Measurements from ENCODE around the gene CYP4F12. TPM values are rescaled to one million over a fixed set of nuclear protein-coding genes. Genes with fewer than 3 reads are reported as not detected.
A peak's percentile ranks its signal among the peaks of the same experiment; 100 is the strongest.

CYP4F12 gene
- total RNA-seq, 2 experiments from 2014 or later, result 0.09 TPM; not detected in 1

DNA sequence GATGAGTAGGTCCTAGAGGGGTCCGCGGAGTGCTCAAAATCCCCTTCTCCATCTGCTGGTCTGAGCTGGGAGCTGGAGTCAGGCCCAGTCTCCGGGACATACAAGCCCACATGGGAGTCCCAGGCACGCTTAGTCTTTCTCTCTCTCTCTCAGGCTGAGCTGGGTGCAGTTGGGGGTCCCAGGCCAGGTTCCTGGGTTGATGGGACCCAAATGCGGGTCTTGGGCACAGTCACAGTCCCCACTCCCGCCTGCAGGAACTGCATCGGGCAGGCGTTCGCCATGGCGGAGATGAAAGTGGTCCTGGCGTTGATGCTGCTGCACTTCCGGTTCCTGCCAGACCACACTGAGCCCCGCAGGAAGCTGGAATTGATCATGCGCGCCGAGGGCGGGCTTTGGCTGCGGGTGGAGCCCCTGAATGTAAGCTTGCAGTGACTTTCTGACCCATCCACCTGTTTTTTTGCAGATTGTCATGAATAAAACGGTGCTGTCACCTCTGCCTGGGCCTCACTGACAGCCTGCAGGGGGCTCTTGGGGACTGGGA, 23.8 kb downstream of the CYP4F12 start:
- Histone ChIP-seq H2AFZ (ENCODE audit: low read length) (peak overlapping the region; percentile 45), H3K9me3 (ENCODE audit: low read length) (no peaks in the 10 kb centered on the region), H3K4me2 (ENCODE audit: low read length) (no peak overlapping the region), H3K27ac (ENCODE audit: low read depth, low read length, poor library complexity, severe bottlenecking) (no peak overlapping the region), H3K4me1 (ENCODE audit: insufficient read depth, low read length, poor library complexity, severe bottlenecking) (peaks cover 3% of the 10 kb centered on the region), H3K9me2 (ENCODE audit: insufficient read depth, low read length) (no peaks in the 10 kb centered on the region), H3K36me3 (ENCODE audit: insufficient read depth, low read length) (no peaks in the 10 kb centered on the region), H3K79me2 (ENCODE audit: insufficient read depth, low read depth, low read length) (no peaks in the 10 kb centered on the region), H3K4me3 (ENCODE audit: low read depth, low read length, poor library complexity, severe bottlenecking) (no peak overlapping the region), H4K20me1 (ENCODE audit: insufficient read depth, low read length) (no peaks in the 10 kb centered on the region)
- POLR2A ChIA-PET, result no interaction called here
- DNase-seq (ENCODE audit: low spot score), result peak; percentile 48
- intact Hi-C loops (cut with micrococcal nuclease; ENCODE audit: unreplicated experiment), result no loop called here
- CTCF ChIA-PET (ENCODE audit: unreplicated experiment), result no interaction called here
- no TSS peak for BruUV-seq (replicated peaks)
- TF ChIP-seq, protein P1, sequence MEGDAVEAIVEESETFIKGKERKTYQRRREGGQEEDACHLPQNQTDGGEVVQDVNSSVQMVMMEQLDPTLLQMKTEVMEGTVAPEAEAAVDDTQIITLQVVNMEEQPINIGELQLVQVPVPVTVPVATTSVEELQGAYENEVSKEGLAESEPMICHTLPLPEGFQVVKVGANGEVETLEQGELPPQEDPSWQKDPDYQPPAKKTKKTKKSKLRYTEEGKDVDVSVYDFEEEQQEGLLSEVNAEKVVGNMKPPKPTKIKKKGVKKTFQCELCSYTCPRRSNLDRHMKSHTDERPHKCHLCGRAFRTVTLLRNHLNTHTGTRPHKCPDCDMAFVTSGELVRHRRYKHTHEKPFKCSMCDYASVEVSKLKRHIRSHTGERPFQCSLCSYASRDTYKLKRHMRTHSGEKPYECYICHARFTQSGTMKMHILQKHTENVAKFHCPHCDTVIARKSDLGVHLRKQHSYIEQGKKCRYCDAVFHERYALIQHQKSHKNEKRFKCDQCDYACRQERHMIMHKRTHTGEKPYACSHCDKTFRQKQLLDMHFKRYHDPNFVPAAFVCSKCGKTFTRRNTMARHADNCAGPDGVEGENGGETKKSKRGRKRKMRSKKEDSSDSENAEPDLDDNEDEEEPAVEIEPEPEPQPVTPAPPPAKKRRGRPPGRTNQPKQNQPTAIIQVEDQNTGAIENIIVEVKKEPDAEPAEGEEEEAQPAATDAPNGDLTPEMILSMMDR (conservative IDR thresholded peaks at IDR 0.05; ENCODE audit: low read length), result no peak
- TF ChIP-seq EZH2phosphoT487 (IDR thresholded peaks at IDR 0.05; ENCODE audit: borderline replicate concordance, low read depth, low read length), result no peak

DNA sequence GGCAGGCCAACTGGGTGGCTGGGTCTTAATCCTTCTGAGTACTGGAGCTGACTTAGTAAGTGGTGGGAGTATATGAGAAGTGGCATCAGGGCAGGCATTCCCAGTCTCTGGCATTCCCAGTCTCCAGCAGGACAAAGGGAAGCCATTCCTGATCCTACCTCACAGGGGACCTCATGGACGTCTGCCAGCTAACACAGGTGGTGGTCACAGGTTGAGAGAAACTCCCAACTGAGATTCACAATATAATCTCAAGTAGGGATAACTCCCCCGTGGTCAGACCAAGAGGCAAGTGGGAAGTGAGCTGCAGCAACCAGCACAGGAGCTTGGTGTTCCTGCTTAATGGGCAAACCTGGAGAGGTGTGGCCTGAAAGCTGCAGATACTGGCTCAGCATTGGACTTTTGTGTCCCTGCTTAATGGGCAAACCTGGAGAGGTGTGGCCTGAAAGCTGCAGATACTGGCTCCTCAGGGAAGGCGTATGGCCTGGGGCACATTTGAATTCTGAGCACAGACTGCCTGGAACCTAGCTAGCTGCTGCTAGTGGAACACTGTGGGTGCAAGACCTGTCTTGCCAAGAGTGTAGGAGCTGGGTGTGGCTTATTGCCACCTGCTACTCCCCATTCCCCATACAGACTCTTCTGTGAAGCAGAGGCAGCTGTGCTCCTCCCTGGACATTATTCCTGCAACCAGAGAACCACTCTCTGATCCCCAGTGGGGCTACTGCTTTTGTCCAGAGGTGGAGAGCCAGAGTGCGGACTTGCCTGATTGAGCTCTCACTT, 29.1 kb downstream of the CYP4F12 start:
- H3K9me2 ChIP-seq (ENCODE audit: insufficient read depth, low read length), result no peaks in the 10 kb centered on the region
- intact Hi-C loops (cut with micrococcal nuclease; ENCODE audit: unreplicated experiment), result no loop called here
- no peaks in the 10 kb centered on the region for H3K4me1 ChIP-seq (ENCODE audit: insufficient read depth, low read length, poor library complexity, severe bottlenecking)
- H3K9me3 ChIP-seq (ENCODE audit: low read length), result no peaks in the 10 kb centered on the region
- no peaks in the 10 kb centered on the region for H3K36me3 ChIP-seq (ENCODE audit: insufficient read depth, low read length)
- no peak overlapping the region for H3K27ac ChIP-seq (ENCODE audit: low read depth, low read length, poor library complexity, severe bottlenecking)
- no peak overlapping the region for H3K4me3 ChIP-seq (ENCODE audit: low read depth, low read length, poor library complexity, severe bottlenecking)
- H2AFZ ChIP-seq (ENCODE audit: low read length), result no peak overlapping the region
- no peak for TF ChIP-seq EZH2phosphoT487 (IDR thresholded peaks at IDR 0.05; ENCODE audit: borderline replicate concordance, low read depth, low read length)
- TF ChIP-seq, protein P1 (conservative IDR thresholded peaks at IDR 0.05; ENCODE audit: low read length), result no peak
- POLR2A ChIA-PET, result no interaction called here
- H4K20me1 ChIP-seq (ENCODE audit: insufficient read depth, low read length), result no peaks in the 10 kb centered on the region
- H3K79me2 ChIP-seq (ENCODE audit: insufficient read depth, low read depth, low read length), result no peaks in the 10 kb centered on the region
- H3K4me2 ChIP-seq (ENCODE audit: low read length), result no peak overlapping the region
- no TSS peak for BruUV-seq (replicated peaks)
- DNase-seq (ENCODE audit: low spot score), result no peak
- CTCF ChIA-PET (ENCODE audit: unreplicated experiment), result no interaction called here

DNA sequence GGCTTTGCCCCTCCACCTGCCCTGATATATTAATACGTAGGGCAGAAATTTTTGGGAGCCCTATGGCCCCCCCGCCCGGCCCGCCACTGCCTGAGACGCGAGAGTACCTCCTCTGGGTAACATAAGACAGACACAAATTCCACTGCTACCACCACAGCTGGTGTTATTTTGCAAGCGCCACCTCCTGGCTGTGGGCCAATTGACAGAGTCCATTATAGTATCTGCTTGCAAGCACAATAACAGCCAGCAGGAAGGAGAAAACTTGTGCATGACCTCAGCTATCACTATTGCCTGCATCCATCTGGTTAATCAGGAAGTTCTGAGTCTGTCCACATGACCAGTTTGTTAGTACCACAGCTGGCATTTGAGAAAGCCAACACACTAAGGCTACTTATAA, 29.6 kb downstream of the CYP4F12 start:
- Histone ChIP-seq H3K27ac (ENCODE audit: low read depth, low read length, poor library complexity, severe bottlenecking) (no peak overlapping the region), H4K20me1 (ENCODE audit: insufficient read depth, low read length) (no peaks in the 10 kb centered on the region), H3K4me3 (ENCODE audit: low read depth, low read length, poor library complexity, severe bottlenecking) (no peak overlapping the region), H3K9me2 (ENCODE audit: insufficient read depth, low read length) (no peaks in the 10 kb centered on the region), H2AFZ (ENCODE audit: low read length) (no peak overlapping the region), H3K4me2 (ENCODE audit: low read length) (no peak overlapping the region), H3K36me3 (ENCODE audit: insufficient read depth, low read length) (no peaks in the 10 kb centered on the region), H3K9me3 (ENCODE audit: low read length) (no peaks in the 10 kb centered on the region), H3K79me2 (ENCODE audit: insufficient read depth, low read depth, low read length) (no peaks in the 10 kb centered on the region), H3K4me1 (ENCODE audit: insufficient read depth, low read length, poor library complexity, severe bottlenecking) (no peaks in the 10 kb centered on the region)
- no TSS peak for BruUV-seq (replicated peaks)
- CTCF ChIA-PET (ENCODE audit: unreplicated experiment), result no interaction called here
- intact Hi-C loops (cut with micrococcal nuclease; ENCODE audit: unreplicated experiment), result no loop called here
- peak; percentile 45 for DNase-seq (ENCODE audit: low spot score)
- no peak for TF ChIP-seq EZH2phosphoT487 (IDR thresholded peaks at IDR 0.05; ENCODE audit: borderline replicate concordance, low read depth, low read length)
- TF ChIP-seq, protein P1 (conservative IDR thresholded peaks at IDR 0.05; ENCODE audit: low read length), result peak; percentile 64
- POLR2A ChIA-PET, result no interaction called here
